ENCODE results near the gene ANXA4. TPM values are rescaled to one million over a fixed set of nuclear protein-coding genes. Genes with fewer than 3 reads are reported as not detected.

ANXA4 gene
- total RNA-seq, 1 donor from 2014 or later: 29.1 TPM

GRCh38 chr2:69765096-69765380, 23.1 kb downstream of the ANXA4 start:
- no peak overlapping the region for H3K4me3 ChIP-seq
- H3K9me3 ChIP-seq: no peaks in the 10 kb centered on the region
- no peak overlapping the region for H3K27ac ChIP-seq
- H3K27me3 ChIP-seq: no peaks in the 10 kb centered on the region
- no peak for TF ChIP-seq CTCF (IDR thresholded peaks at IDR 0.05)
- H3K4me1 ChIP-seq: peaks cover 7 to 19% of the 10 kb centered on the region in 2 donors
- no peak for DNase-seq (ENCODE audit: low spot score in 2 of 2)
- H3K36me3 ChIP-seq: peaks cover 0 to 5% of the 10 kb centered on the region in 2 donors
- intact Hi-C loops (cut with DNase I): no loop called here

DNA sequence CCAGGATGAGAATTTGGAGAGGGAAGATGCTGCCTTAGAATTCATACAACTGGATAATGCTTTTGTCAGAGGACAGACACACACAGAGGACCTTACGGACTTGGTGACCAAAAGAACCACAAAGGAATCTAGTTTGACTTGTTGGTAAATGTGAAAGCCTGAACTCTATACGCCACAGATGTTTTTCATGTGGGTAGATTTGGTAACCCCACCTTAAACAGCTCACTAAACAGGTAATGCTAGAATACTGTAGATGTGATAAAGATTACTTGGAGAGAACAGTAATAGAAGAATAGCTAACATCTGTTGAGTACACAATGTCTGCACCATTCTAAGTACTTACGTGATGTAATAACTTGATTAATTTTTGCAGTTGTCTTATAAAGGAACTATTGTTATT, 24.1 kb downstream of the ANXA4 start:
- Histone ChIP-seq H3K27ac (peak overlapping the region in 1 of 2 donors; percentile 13), H3K4me1 (peaks cover 7 to 24% of the 10 kb centered on the region in 2 donors), H3K9me3 (no peaks in the 10 kb centered on the region)

DNA sequence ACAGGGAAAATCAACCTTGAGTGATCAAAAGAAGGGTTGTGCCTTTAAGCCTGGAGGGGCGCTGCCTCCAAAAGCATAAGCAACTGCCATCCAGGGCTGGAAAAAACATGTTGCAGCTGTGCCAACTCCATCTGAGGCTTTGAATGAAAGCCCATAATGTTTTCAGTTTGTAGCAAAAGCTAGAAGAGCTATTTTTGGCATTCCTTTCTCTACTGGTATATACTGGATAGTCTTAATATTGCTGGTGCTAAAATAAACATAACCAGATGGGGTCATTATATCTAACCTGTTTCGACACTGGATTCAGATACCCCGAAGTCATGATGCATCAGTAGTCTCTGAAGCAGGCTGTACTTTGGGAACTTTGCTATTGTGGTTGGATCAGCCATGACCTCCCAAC, 25.1 kb downstream of the ANXA4 start:
- intact Hi-C loops (cut with DNase I): no loop called here
- H3K27ac ChIP-seq: peak overlapping the region; percentile 14 to 28
- H3K9me3 ChIP-seq: no peaks in the 10 kb centered on the region
- H3K27me3 ChIP-seq: no peaks in the 10 kb centered on the region
- no peak for TF ChIP-seq CTCF (IDR thresholded peaks at IDR 0.05)
- peak overlapping the region; percentile 4 to 11 for H3K4me3 ChIP-seq
- peaks cover 0 to 5% of the 10 kb centered on the region in 2 donors for H3K36me3 ChIP-seq
- peaks cover 7 to 24% of the 10 kb centered on the region in 2 donors for H3K4me1 ChIP-seq
- DNase-seq (ENCODE audit: low spot score in 2 of 2): no peak

More for the DNA sequence above, 24.1 kb downstream of the ANXA4 start:
- Histone ChIP-seq H3K27me3 (no peaks in the 10 kb centered on the region), H3K4me3 (no peak overlapping the region), H3K36me3 (peaks cover 0 to 5% of the 10 kb centered on the region in 2 donors)
- no peak for TF ChIP-seq CTCF (IDR thresholded peaks at IDR 0.05)
- no peak for DNase-seq (ENCODE audit: low spot score in 2 of 2)
- intact Hi-C loops (cut with DNase I): no loop called here

- intact Hi-C loops (cut with DNase I): no loop called here
- TF ChIP-seq CTCF (IDR thresholded peaks at IDR 0.05): no peak
- Histone ChIP-seq H3K4me1 (peaks cover 7 to 24% of the 10 kb centered on the region in 2 donors), H3K4me3 (no peak overlapping the region), H3K27me3 (no peaks in the 10 kb centered on the region), H3K27ac (peak overlapping the region in 1 of 2 donors; percentile 21), H3K9me3 (no peaks in the 10 kb centered on the region), H3K36me3 (peaks cover 0 to under 1% of the 10 kb centered on the region in 2 donors)
- DNase-seq (ENCODE audit: low spot score in 2 of 2): no peak
These were observed 26.3 kb downstream of the ANXA4 start for GRCh38 chr2:69768235-69768634.

- H3K27me3 ChIP-seq: no peaks in the 10 kb centered on the region
- no peaks in the 10 kb centered on the region for H3K9me3 ChIP-seq
- intact Hi-C loops (cut with DNase I): no loop called here
- peak overlapping the region in 1 of 2 donors; percentile 21 for H3K27ac ChIP-seq
- no peak for DNase-seq (ENCODE audit: low spot score in 2 of 2)
- no peak for TF ChIP-seq CTCF (IDR thresholded peaks at IDR 0.05)
- no peak overlapping the region for H3K4me3 ChIP-seq
- peaks cover 7 to 24% of the 10 kb centered on the region in 2 donors for H3K4me1 ChIP-seq
- no peaks in the 10 kb centered on the region for H3K36me3 ChIP-seq
These were observed 26.9 kb downstream of the ANXA4 start for GRCh38 chr2:69768789-69769188.

GRCh38 chr2:69769272-69769671, 27.3 kb downstream of the ANXA4 start:
- no peak for DNase-seq (ENCODE audit: low spot score in 2 of 2)
- no peaks in the 10 kb centered on the region for H3K9me3 ChIP-seq
- no peak overlapping the region for H3K4me3 ChIP-seq
- TF ChIP-seq CTCF (IDR thresholded peaks at IDR 0.05): no peak
- peak overlapping the region; percentile 77 to 79 for H3K27ac ChIP-seq
- intact Hi-C loops (cut with DNase I): no loop called here
- H3K27me3 ChIP-seq: no peaks in the 10 kb centered on the region
- peaks cover 7 to 24% of the 10 kb centered on the region in 2 donors for H3K4me1 ChIP-seq
- H3K36me3 ChIP-seq: no peaks in the 10 kb centered on the region
